ES-I3 (cell line): Measurements from ENCODE around the gene ANO3.
"Not testable (repeated sequence)": the region's sequence is repeated elsewhere in the genome, so short reads cannot be mapped to it uniquely, and the experiment has no call there.

ENCODE experiments used
- H3K36me3 ChIP-seq: 2 replicates; pipeline ENCODE4 v1.6.1; 2013; ENCODE audit warnings: mild to moderate bottlenecking, low read length, control low read depth, moderate library complexity; ENCODE audit not compliant: insufficient read depth
- H3K4me1 ChIP-seq: 2 replicates; pipeline ENCODE4 v1.6.1; 2013; ENCODE audit warnings: mild to moderate bottlenecking, control low read depth, low read length; ENCODE audit not compliant: insufficient read depth
- H3K9ac ChIP-seq: 2 replicates; pipeline ENCODE4 v1.6.1; 2013; ENCODE audit warnings: low read depth, mild to moderate bottlenecking, low read length, moderate library complexity
- H3K9me3 ChIP-seq: 2 replicates; pipeline ENCODE4 v1.6.1; 2013; ENCODE audit warnings: mild to moderate bottlenecking, low read length, moderate library complexity; ENCODE audit not compliant: control insufficient read depth, insufficient read depth

ANO3 gene

DNA sequence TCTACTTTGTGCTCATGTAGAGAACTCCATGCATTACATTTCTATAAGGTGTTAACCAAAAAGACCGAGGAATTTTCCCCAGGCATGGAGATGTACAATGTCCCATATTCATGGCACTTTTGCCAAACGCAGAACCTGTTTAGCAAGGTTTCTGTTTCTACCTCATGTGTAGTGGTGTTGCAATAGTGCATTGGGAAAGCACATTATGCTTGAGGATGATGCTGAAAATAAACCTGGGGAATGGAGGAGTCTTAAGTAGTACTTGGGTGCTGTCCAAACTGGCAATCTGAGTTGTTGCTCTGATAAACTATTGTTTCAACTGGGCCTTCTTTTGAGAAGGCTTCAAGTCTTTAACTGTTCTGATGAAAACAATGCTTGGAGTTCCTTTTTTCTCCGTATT is 251.6 kb downstream of the ANO3 start:
- no peak overlapping the region for H3K9ac ChIP-seq
- no peaks in the 10 kb centered on the region for H3K4me1 ChIP-seq
- no peaks in the 10 kb centered on the region for H3K9me3 ChIP-seq
- no peaks in the 10 kb centered on the region for H3K36me3 ChIP-seq

- Histone ChIP-seq H3K36me3 (no peaks in the 10 kb centered on the region), H3K9ac (no peak overlapping the region), H3K4me1 (no peaks in the 10 kb centered on the region), H3K9me3 (no peaks in the 10 kb centered on the region)
Observed at GRCh38 chr11:26584818-26585217, 252.9 kb downstream of the ANO3 start.

- Histone ChIP-seq H3K9ac (no peak overlapping the region), H3K4me1 (no peaks in the 10 kb centered on the region), H3K9me3 (no peaks in the 10 kb centered on the region), H3K36me3 (no peaks in the 10 kb centered on the region)
Observed at GRCh38 chr11:26587073-26587472, 255.1 kb downstream of the ANO3 start.

DNA sequence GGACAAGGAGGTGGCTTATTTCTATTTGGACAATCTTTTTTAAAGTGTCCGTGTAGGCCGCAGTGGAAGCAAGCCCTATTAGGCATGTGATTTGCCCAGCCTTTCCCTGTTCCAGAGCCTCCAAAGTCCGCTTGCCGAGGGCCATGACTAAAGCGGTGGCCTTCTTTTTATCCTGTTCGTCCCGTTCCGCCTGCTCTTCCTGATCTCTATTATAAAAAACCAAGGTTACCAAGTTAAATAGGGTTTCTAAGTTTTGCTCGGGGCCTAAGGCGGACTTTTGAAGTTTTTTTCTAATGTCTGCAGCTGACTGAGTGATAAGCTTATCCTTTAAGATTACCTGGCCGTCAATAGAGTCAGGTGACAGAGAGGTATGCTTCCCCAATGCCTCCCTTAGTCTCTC is 261.8 kb downstream of the ANO3 start:
- Histone ChIP-seq H3K9ac (no peak overlapping the region), H3K36me3 (no peaks in the 10 kb centered on the region), H3K4me1 (no peaks in the 10 kb centered on the region), H3K9me3 (no peaks in the 10 kb centered on the region)

DNA sequence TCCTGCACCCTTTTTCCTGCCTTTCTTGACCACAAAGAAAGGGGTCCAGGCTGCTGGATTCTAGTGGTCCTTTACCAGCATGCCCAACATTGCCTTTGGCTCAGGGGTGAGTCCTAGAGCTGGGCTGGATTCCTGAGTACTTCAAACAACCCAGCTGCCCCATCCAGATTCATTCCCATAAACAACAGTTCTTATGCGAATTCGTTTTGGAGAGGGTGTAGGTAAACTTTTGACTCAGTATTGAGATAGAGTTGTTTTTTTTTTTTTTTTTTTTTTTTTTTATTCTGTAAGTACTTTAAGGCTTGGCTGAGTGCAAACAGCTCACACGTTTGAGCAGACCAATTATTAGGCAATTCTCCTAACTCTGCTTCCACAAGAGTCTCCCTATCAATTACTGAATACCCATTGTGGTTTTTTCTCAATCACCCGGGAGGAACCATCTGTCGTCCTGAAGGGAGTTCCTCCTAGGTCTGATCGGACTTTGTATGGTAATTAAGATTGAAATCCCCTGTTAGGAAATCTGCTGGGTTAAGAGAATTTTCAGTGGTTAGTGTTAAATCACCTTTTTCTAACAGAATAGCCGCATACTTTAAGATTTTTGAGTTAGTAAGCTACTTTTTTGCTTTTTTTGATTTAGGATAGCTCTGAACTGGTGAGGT is 263.4 kb downstream of the ANO3 start:
- H3K9me3 ChIP-seq, H3K36me3 ChIP-seq, H3K4me1 ChIP-seq, H3K9ac ChIP-seq: not testable (repeated sequence)

GRCh38 chr11:26597049-26597689 is 265.2 kb downstream of the ANO3 start:
- H3K4me1 ChIP-seq, H3K9ac ChIP-seq, H3K9me3 ChIP-seq, H3K36me3 ChIP-seq: not testable (repeated sequence)

- no peaks in the 10 kb centered on the region for H3K4me1 ChIP-seq
- H3K36me3 ChIP-seq, result no peaks in the 10 kb centered on the region
- no peaks in the 10 kb centered on the region for H3K9me3 ChIP-seq
- H3K9ac ChIP-seq, result no peak overlapping the region
Observed at GRCh38 chr11:26597899-26598298, 266.0 kb downstream of the ANO3 start.

DNA sequence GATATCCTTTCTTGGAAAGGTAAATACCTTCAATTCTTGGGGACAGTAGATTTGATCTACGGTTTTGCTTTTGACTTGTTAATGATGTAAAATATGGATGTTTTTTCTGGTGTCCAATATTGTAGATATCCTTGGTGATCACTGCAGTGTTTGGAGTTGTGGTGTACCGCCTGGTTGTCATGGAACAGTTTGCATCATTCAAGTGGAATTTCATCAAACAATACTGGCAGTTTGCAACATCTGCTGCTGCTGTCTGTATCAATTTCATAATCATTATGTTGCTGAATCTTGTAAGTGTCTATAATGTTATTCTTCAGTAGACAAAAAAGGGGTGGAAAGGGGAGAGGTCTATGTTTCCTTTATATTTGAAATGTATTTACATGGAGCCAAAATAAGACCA is 267.5 kb downstream of the ANO3 start:
- Histone ChIP-seq H3K9me3 (no peaks in the 10 kb centered on the region), H3K36me3 (no peaks in the 10 kb centered on the region), H3K4me1 (no peaks in the 10 kb centered on the region), H3K9ac (no peak overlapping the region)

GRCh38 chr11:26599876-26600434 is 268.0 kb downstream of the ANO3 start:
- H3K9me3 ChIP-seq, result no peaks in the 10 kb centered on the region
- H3K9ac ChIP-seq, result no peak overlapping the region
- H3K4me1 ChIP-seq, result no peaks in the 10 kb centered on the region
- H3K36me3 ChIP-seq, result no peaks in the 10 kb centered on the region

DNA sequence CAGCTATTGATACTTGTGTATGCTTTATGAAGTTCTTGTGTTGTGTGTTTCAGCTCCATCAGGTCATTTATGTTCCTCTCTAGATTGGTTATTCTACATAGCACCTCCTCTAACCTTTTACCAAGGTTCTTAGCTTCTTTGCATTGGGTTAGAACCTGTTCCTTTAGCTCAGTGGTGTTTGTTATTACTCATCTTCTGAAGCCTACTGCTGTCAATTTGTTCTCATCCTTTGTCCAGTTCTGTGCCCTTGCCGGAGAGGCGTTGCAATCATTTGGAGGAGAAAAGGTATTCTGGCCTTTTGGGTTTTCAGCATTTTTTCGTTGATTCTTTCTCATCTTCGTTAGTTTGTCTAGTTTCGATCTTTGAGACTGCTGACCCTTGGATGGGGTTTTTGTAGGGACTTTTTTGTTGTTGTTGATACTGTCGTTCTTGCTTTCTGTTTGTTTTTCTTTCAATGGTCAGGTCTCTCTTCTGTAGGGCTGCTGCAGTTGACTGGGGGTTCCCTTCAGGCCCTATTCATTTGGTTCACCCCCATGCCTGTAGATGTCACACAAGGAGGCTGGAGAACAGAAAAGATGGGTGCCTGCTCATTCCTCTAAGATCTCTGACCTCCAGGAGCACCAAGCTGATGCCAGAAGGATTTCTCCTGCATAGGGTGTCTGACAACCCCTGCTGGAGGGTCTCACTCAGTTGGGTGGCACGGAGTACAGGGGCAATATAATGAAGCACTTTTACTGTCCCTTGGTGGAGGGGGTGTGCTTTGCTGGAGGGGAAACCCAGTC is 276.0 kb downstream of the ANO3 start:
- Histone ChIP-seq H3K9ac (no peak overlapping the region), H3K36me3 (no peaks in the 10 kb centered on the region), H3K4me1 (no peaks in the 10 kb centered on the region), H3K9me3 (no peaks in the 10 kb centered on the region)

GRCh38 chr11:26608507-26609146 is 276.7 kb downstream of the ANO3 start:
- no peaks in the 10 kb centered on the region for H3K9me3 ChIP-seq
- H3K36me3 ChIP-seq, result no peaks in the 10 kb centered on the region

DNA sequence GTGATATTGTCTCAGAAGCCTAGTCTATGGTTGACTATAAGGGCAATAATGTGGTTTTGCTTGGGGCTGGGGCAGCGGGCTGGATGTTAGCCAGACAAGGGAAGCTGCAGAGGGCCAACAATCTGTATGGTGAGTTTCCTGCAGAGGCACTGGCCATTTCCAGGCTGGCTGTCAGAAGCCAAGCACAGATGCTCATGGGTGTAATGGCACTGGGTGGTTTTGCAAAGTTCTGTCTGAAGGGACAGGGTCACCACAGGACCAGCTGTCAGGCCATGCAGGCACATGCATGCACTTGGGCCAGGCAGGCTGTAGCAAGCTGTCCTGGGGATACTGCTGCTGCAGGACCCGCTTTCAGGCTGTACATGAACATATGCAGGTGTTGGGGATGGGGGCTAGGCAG is 281.8 kb downstream of the ANO3 start:
- Histone ChIP-seq H3K36me3 (no peaks in the 10 kb centered on the region), H3K9me3 (no peaks in the 10 kb centered on the region), H3K4me1 (peaks cover 7% of the 10 kb centered on the region), H3K9ac (no peak overlapping the region)

More at GRCh38 chr11:26608507-26609146, 276.7 kb downstream of the ANO3 start:
- no peaks in the 10 kb centered on the region for H3K4me1 ChIP-seq
- H3K9ac ChIP-seq, result no peak overlapping the region

DNA sequence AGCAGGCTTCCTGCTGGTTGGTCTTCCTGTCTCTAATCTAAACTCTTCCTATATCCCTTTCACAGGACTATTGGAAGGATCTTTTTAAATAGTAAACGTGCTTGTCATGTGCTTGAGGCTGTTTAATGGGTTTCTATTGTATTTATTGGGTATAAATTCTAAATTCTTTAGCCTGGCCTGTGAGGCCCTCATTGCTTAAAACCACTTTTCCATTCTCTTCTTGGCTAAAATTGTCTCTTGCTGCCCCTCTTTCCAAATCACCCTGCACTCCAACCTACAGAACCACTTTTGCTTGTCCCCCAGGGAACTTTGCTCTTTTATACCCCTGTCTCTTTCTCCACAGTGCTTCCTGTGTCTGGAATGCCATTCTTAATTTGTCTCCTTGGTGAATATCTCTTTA is 286.5 kb downstream of the ANO3 start:
- peaks cover 8% of the 10 kb centered on the region for H3K4me1 ChIP-seq
- H3K9ac ChIP-seq, result no peak overlapping the region
- no peaks in the 10 kb centered on the region for H3K36me3 ChIP-seq
- H3K9me3 ChIP-seq, result no peaks in the 10 kb centered on the region

GRCh38 chr11:26620282-26621045 is 288.5 kb downstream of the ANO3 start:
- Histone ChIP-seq H3K4me1 (peaks cover 8% of the 10 kb centered on the region), H3K9ac (no peak overlapping the region), H3K9me3 (no peaks in the 10 kb centered on the region), H3K36me3 (no peaks in the 10 kb centered on the region)
